ENCODE measurements around the gene PES1.

GRCh38 chr22:30561402-30562189 is 30.1 kb downstream of the PES1 start:
- no peak for TF ChIP-seq EZH2 (IDR thresholded peaks at IDR 0.05)
- TF ChIP-seq CTCF (IDR thresholded peaks at IDR 0.05 in 2 of 3, conservative IDR thresholded peaks at IDR 0.05 in 1 of 3; ENCODE audit: borderline replicate concordance in 1 of 3, insufficient read depth in 1 of 3, low read depth in 2 of 3, low read length in 2 of 3) = no peak
- TF ChIP-seq SIN3A (IDR thresholded peaks at IDR 0.05; ENCODE audit: low read depth) = no peak
- TF ChIP-seq REST (IDR thresholded peaks at IDR 0.05; ENCODE audit: low read depth) = no peak
- TF ChIP-seq MAX (IDR thresholded peaks at IDR 0.05) = no peak
- TF ChIP-seq SRF (IDR thresholded peaks at IDR 0.05; ENCODE audit: low read depth) = no peak
- no peak for TF ChIP-seq POLR2A (IDR thresholded peaks at IDR 0.05; ENCODE audit: borderline replicate concordance, extremely low read depth, insufficient read depth, insufficient read length)
- TF ChIP-seq CBX3 (IDR thresholded peaks at IDR 0.05; ENCODE audit: low read depth) = no peak
- no peak for TF ChIP-seq ATF3 (IDR thresholded peaks at IDR 0.05)
- TF ChIP-seq ZNF274 (IDR thresholded peaks at IDR 0.05; ENCODE audit: low read depth, low read length) = no peak
- TF ChIP-seq CEBPB (IDR thresholded peaks at IDR 0.05; ENCODE audit: low read depth) = no peak
- TF ChIP-seq ELF1 (IDR thresholded peaks at IDR 0.05; ENCODE audit: borderline replicate concordance, low read depth) = no peak
- no peak for TF ChIP-seq RAD21 (IDR thresholded peaks at IDR 0.05; ENCODE audit: low read depth)
- no peak for TF ChIP-seq POLR2AphosphoS5 (IDR thresholded peaks at IDR 0.05; ENCODE audit: low read depth, low read length)

Measured in HCT116 (cell line).